ENCODE measurements around the gene TNXB. TPM values are rescaled to one million over a fixed set of nuclear protein-coding genes. Genes with fewer than 3 reads are reported as not detected.

The TNXB gene
- polyA plus RNA-seq, 2 of the 4 experiments (the other 2 are of a cell fraction), result 0.80 to 1.7 TPM

GRCh38 chr6:32064706-32065105 lies 44.4 kb downstream of the TNXB start:
- WGBS (ENCODE audit: missing lambda C conversion rate), result 79% methylated on average over 11 of the region's 14 CpGs
- ChIA-PET CTCF (no interaction called here), POLR2A (no interaction called here)
- DNase-seq (ENCODE audit: low read depth in 1 of 2, low spot score in 1 of 2) (no peak), FAIRE-seq (no peak), ATAC-seq (no peak)
- H3K9me3 ChIP-seq, result no peaks in the 10 kb centered on the region
- no peak for TF ChIP-seq ZFP36 (IDR thresholded peaks at IDR 0.05; ENCODE audit: borderline replicate concordance, partially characterized antibody)
- TF ChIP-seq HOXB5 (CRISPR knock-in tag; IDR thresholded peaks at IDR 0.05), result no peak
- no peak for TF ChIP-seq EHMT2 (IDR thresholded peaks at IDR 0.05; ENCODE audit: low read depth)
- no peak for TF ChIP-seq PHF8 (IDR thresholded peaks at IDR 0.05; ENCODE audit: borderline replicate concordance, low read depth)
- H3K4me2 ChIP-seq, result no peak overlapping the region
- H3K4me3 ChIP-seq, result no peak overlapping the region
- H3K4me1 ChIP-seq, result no peaks in the 10 kb centered on the region
- no peak overlapping the region for H3K27ac ChIP-seq

GRCh38 chr6:32060966-32061655 lies 48.0 kb downstream of the TNXB start:
- H3K9me3 ChIP-seq, result no peaks in the 10 kb centered on the region
- no peak overlapping the region for H3K27ac ChIP-seq
- DNase-seq (ENCODE audit: low read depth in 1 of 2, low spot score in 1 of 2) (no peak), FAIRE-seq (no peak), ATAC-seq (no peak)
- TF ChIP-seq RAD21 (conservative IDR thresholded peaks at IDR 0.05 in 1 of 2, IDR thresholded peaks at IDR 0.05 in 1 of 2) (0 out of 5 replicates have a peak, but pooled peaks of 1 of the 2 experiments have one; percentile 10), CHD2 (IDR thresholded peaks at IDR 0.05; ENCODE audit: low read length, partially characterized antibody) (no peak)
- ChIA-PET CTCF (interaction anchor here (0.7 kb wide), 2 partner anchors 9 to 62 kb away, joined by 3 read pairs; no protein-coding TSS in a partner anchor), POLR2A (no interaction called here)
- no peak overlapping the region for H3K4me2 ChIP-seq
- WGBS (ENCODE audit: missing lambda C conversion rate), result 73% methylated on average over 7 of the region's 28 CpGs
- no peaks in the 10 kb centered on the region for H3K4me1 ChIP-seq
- H3K4me3 ChIP-seq, result no peak overlapping the region

- no peaks in the 10 kb centered on the region for H3K4me1 ChIP-seq
- H3K27ac ChIP-seq, result no peak overlapping the region
- DNase-seq (ENCODE audit: low read depth in 1 of 2, low spot score in 1 of 2), result no peak
- ATAC-seq, result no peak
- ChIA-PET POLR2A (no interaction called here), CTCF (interaction anchor here (2.0 kb wide), 1 partner anchor 10 kb away, joined by 6 read pairs; no protein-coding TSS in a partner anchor)
- H3K9me3 ChIP-seq, result no peaks in the 10 kb centered on the region
- H3K4me2 ChIP-seq, result no peak overlapping the region
- no peak overlapping the region for H3K4me3 ChIP-seq
- FAIRE-seq, result no peak
- WGBS (ENCODE audit: missing lambda C conversion rate), result 67% methylated on average over 8 of the region's 11 CpGs
- TF ChIP-seq EHF (CRISPR knock-in tag; IDR thresholded peaks at IDR 0.05) (no peak), ZC3H11A (IDR thresholded peaks at IDR 0.05) (no peak), HMGXB4 (CRISPR knock-in tag; IDR thresholded peaks at IDR 0.05; ENCODE audit: borderline replicate concordance) (no peak), GATA3 (IDR thresholded peaks at IDR 0.05; ENCODE audit: borderline replicate concordance) (no peak), RCOR1 (IDR thresholded peaks at IDR 0.05; ENCODE audit: low read depth, low read length) (no peak), MAFK (IDR thresholded peaks at IDR 0.05; ENCODE audit: partially characterized antibody) (no peak), MAZ (IDR thresholded peaks at IDR 0.05; ENCODE audit: borderline replicate concordance, low read depth, low read length) (no peak), ATOH8 (CRISPR knock-in tag; IDR thresholded peaks at IDR 0.05; ENCODE audit: low read depth) (no peak), RAD21 (conservative IDR thresholded peaks at IDR 0.05 in 1 of 2, IDR thresholded peaks at IDR 0.05 in 1 of 2) (no peak), BHLHE40 (IDR thresholded peaks at IDR 0.05; ENCODE audit: low read depth, low read length) (no peak), NPAS2 (CRISPR knock-in tag; IDR thresholded peaks at IDR 0.05; ENCODE audit: borderline replicate concordance) (no peak), PBX3 (IDR thresholded peaks at IDR 0.05) (no peak), POLR2AphosphoS2 (conservative IDR thresholded peaks at IDR 0.05; ENCODE audit: low read length) (no peak)
Observed at GRCh38 chr6:32058511-32058963, 50.6 kb downstream of the TNXB start.
